HepG2 (cell line): ENCODE data around the gene DMPK. TPM values are rescaled to one million over a fixed set of nuclear protein-coding genes. Genes with fewer than 3 reads are reported as not detected.
A peak's percentile ranks its signal among the peaks of the same experiment; 100 is the strongest.

Experiments used
- ATAC-seq: fragments of 200-7000 bp; cut with Tn5 transposase; 3 replicates; pipeline ENCODE4 v1.9.1; 2020; ENCODE audit warnings: mild to moderate bottlenecking, moderate library complexity
- BruUV-seq: library from RNA; stranded (reverse); fragments of 400-500 nt; replicated peaks from 2 replicates; lab custom pipeline; 2021; lab: Mats Ljungman, UMichigan
- CTCF ChIA-PET: fragments of 300-600 bp; formaldehyde crosslinking; extraction: SDS; loops from one replicate; lab custom pipeline; 2021; ENCODE audit warnings: low total read pairs, inconsistent platforms, low intra/inter-chr PET ratio; lab: Yijun Ruan, JAX
- POLR2A ChIA-PET: fragments of 350-600 bp; sonication (Branson Sonifier 250); formaldehyde crosslinking; loops from one replicate; lab custom pipeline; 2020; ENCODE audit warnings: antibody characterized with exemption, inconsistent platforms; lab: Yijun Ruan, JAX
- DNase-seq: peaks from one replicate; pipeline ENCODE4 v3.0.0-alpha.2; 2015; ENCODE audit warnings: low spot score
- FAIRE-seq: peaks from 3 replicates; lab custom pipeline; 2011; peaks lifted over from hg19 to GRCh38; lab: Jason Lieb, UNC
- H2AFZ ChIP-seq: one replicate; pipeline ENCODE4 v1.6.1; 2011; ENCODE audit warnings: low read length, inconsistent platforms
- H3K27ac ChIP-seq: fragments of 300-600 bp; 3 replicates; pipeline ENCODE4 v1.8.0; 2011; ENCODE audit warnings: mixed run types, mild to moderate bottlenecking, mixed read lengths, low read length, inconsistent platforms; ENCODE audit not compliant: insufficient read depth; ENCODE audit errors: extremely low read length
- H3K27me3 ChIP-seq, 2 experiments: fragments of 200-600 bp in 1 of 2; 2 replicates in 1 of 2; 3 replicates in 1 of 2; pipeline versions ENCODE4 v1.6.0 to v1.8.0; 2011; ENCODE audit warnings: low read length in 2 of 2, mild to moderate bottlenecking in 2 of 2, moderate library complexity in 2 of 2, inconsistent platforms in 1 of 2; ENCODE audit not compliant: insufficient read depth in 2 of 2, control insufficient read depth in 1 of 2
- H3K36me3 ChIP-seq, 2 experiments: fragments of 200-600 bp in 1 of 2; replicated peaks in 1 of 2; 2 replicates in 1 of 2; 3 replicates in 1 of 2; pipeline versions ENCODE4 v1.5.1 to v1.8.0; 2011; ENCODE audit warnings: low read length in 2 of 2, inconsistent platforms in 1 of 2; ENCODE audit not compliant: insufficient read depth in 2 of 2, control insufficient read depth in 1 of 2
- H3K4me1 ChIP-seq: 2 replicates; pipeline ENCODE4 v1.5.1; 2012; ENCODE audit warnings: low read length, inconsistent platforms; ENCODE audit not compliant: insufficient read depth
- H3K4me2 ChIP-seq: 2 replicates; pipeline ENCODE4 v1.6.0; 2011; ENCODE audit warnings: low read depth, low read length, inconsistent platforms
- H3K4me3 ChIP-seq, 3 experiments: fragments of 200-600 bp in 1 of 3; sonication (generic), shearing (Covaris generic) in 1 of 3; replicated peaks in 1 of 3; 2 replicates each; pipeline ENCODE4 v1.5.1; 2011 to 2016; ENCODE audit warnings: low read length in 3 of 3, inconsistent platforms in 2 of 3, low read depth in 2 of 3, mild to moderate bottlenecking in 2 of 3, control low read depth in 1 of 3, mixed read lengths in 1 of 3; ENCODE audit not compliant: insufficient read depth in 1 of 3
- H3K79me2 ChIP-seq: one replicate; pipeline ENCODE4 v1.6.1; 2011; ENCODE audit warnings: low read length, inconsistent platforms; ENCODE audit not compliant: insufficient read depth
- H3K9ac ChIP-seq: 2 replicates; pipeline ENCODE4 v1.6.0; 2011; ENCODE audit warnings: mild to moderate bottlenecking, low read depth, low read length, inconsistent platforms; ENCODE audit not compliant: insufficient read depth
- H3K9me3 ChIP-seq: 2 replicates; pipeline ENCODE4 v1.5.1; 2012; ENCODE audit warnings: mild to moderate bottlenecking, low read length
- H4K20me1 ChIP-seq: 2 replicates; pipeline ENCODE4 v1.6.0; 2011; ENCODE audit warnings: inconsistent platforms, mild to moderate bottlenecking, low read length, moderate library complexity; ENCODE audit not compliant: insufficient read depth
- AGO2 ChIP-seq: fragments of 200-400 bp; formaldehyde crosslinking; optimal IDR thresholded peaks from 2 replicates; pipeline ENCODE3; 2017; ENCODE audit warnings: mild to moderate bottlenecking, low read depth, low read length, moderate library complexity
- ATF7 ChIP-seq, 2 experiments: fragments of 450-650 bp in 1 of 2; sonication (generic) in 1 of 2; formaldehyde crosslinking in 1 of 2; IDR thresholded peaks; 2 replicates each; pipeline versions ENCODE4 v1.4.0 to v1.6.1; 2016 to 2020; ENCODE audit warnings: antibody characterized with exemption in 1 of 2, mild to moderate bottlenecking in 1 of 2, missing genetic modification reagents in 1 of 2
- ZFP36L2 ChIP-seq: sonication (generic); formaldehyde crosslinking; IDR thresholded peaks from 2 replicates; pipeline ENCODE4 v1.4.0; 2020; ENCODE audit warnings: missing genetic modification reagents
- ZNF251 ChIP-seq: sonication (generic); formaldehyde crosslinking; IDR thresholded peaks from 2 replicates; pipeline ENCODE4 v1.9.0; 2021; ENCODE audit warnings: mild to moderate bottlenecking, missing genetic modification reagents
- WGBS: methylation state at CpG from one replicate; pipeline ENCODE4 v1.1.6; 2017; ENCODE audit warnings: low lambda C conversion rate; 5-methylcytosine and 5-hydroxymethylcytosine counted together
- in situ Hi-C: cut with HindIII; loops from 2 replicates; pipeline ENCODE4 v1.10.0; 2017; ENCODE audit warnings: low pct_unique_long_range_greater_than_20kb; ENCODE audit not compliant: extremely low pct_ligation_motif_present
- intact Hi-C: fragments of 100-400 bp; cut with micrococcal nuclease; formaldehyde crosslinking; loops from one replicate; pipeline ENCODE4 v1.10.0; 2022; ENCODE audit not compliant: unreplicated experiment
- polyA plus RNA-seq, 8 experiments: library from polyadenylated mRNA; depleted of rRNA in 3 of 8; stranded (reverse) in 7 of 8; unstranded in 1 of 8; fragments of >200 nt; fragmentation: Illumina TruSeq in 4 of 8; extraction: Trizol in 4 of 8; gene quantifications; 2 replicates each; pipeline versions ENCODE4 v1.2.1 to v1.2.3, GENCODE V29; 2011 to 2016; ENCODE audit warnings: low read depth in 4 of 8, missing spikeins in 1 of 8, mixed read lengths in 1 of 8; ENCODE audit not compliant: insufficient read depth in 1 of 8
- total RNA-seq, 5 experiments: library from RNA; depleted of rRNA; stranded (reverse); fragments of >200 nt; fragmentation: Illumina TruSeq; extraction: Trizol; gene quantifications; 2 replicates each; pipeline ENCODE4 v1.2.3, GENCODE V29; 2016; ENCODE audit warnings: low read depth in 1 of 5

DMPK gene
- total and polyA plus RNA-seq, 2 of the 13 experiments (the other 11 are each of a cell fraction or from before 2014, with no cell fraction given), result 5.3 to 8.8 TPM

DNA sequence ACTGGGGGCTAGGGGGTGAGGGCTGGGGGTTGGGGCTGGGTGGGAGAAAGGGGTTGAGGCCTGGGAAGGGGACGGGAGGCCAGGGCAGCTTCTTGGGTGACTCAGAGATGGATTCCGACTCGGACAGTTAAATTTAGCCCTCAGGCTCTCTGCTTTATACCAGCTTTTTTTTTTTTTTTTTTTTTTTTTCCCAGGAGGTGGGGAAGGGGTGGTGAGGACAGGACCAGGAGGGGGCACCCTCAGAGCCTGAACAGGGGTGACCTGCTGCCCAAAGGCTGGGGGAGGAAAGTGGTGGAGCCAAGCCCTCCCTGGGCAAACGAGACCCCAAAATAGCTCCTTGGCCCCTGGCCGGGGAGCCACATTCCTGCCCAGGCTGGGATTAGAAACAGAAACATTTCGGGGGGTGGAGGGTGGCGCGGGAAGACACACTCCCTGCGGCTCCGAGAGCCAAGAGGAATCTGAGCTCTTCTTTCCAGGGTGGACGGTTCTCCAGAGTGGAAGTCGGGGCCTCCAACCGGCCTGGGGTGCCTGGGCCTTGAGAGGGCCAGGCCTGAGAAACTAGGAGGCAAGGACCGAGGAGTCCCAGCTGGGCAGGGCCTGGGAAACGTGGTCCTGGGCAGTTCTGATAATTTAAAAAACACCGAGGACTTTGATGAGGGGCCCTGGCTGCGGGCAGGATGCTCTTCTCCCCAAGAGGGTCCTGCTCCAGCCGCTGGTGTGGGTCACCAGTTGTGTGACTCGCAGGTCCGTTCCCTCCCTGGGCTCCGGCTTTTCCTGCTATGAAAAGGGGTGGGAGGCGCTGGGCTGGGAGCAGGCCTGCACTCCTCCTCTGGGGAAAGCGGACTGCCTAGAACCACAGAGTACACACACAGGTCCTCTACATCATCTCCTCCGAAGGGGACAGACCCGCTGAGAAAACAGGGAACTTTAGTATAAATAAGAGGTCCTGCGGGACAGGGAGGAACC lies 813 bp upstream of the DMPK start:
- H3K4me3 ChIP-seq, result no peak overlapping the region
- peaks cover 4% of the 10 kb centered on the region; the same call in 1 of the 2 replicates for H4K20me1 ChIP-seq
- no peaks in the 10 kb centered on the region; a peak in 1 of 5 replicates for H3K27me3 ChIP-seq
- ChIA-PET CTCF (no interaction called here), POLR2A (interaction anchor here (0.5 to 4.7 kb wide), 4 partner anchors 11 to 103 kb away, joined by 3 to 53 read pairs (median 4); partner anchors contain the start of genes IRF2BP1 and SIX5)
- DNase-seq (no peak), ATAC-seq (no peak), FAIRE-seq (no peak)
- no peak overlapping the region for H3K4me2 ChIP-seq
- H2AFZ ChIP-seq, result no peak overlapping the region
- no peaks in the 10 kb centered on the region for H3K79me2 ChIP-seq
- H3K9ac ChIP-seq, result no peak overlapping the region
- no peak overlapping the region for H3K27ac ChIP-seq
- H3K36me3 ChIP-seq, result peaks cover 2 to 11% of the 10 kb centered on the region in 2 experiments; a peak in 2 of 5 replicates
- WGBS, result 89% methylated on average over 23 of the region's 26 CpGs
- BruUV-seq, result no TSS peak
- intact Hi-C loops (no loop called here), in situ Hi-C loops (no loop called here)
- TF ChIP-seq ATF7 (IDR thresholded peaks at IDR 0.05), result no peak
- TF ChIP-seq ATF7 (CRISPR knock-in tag; IDR thresholded peaks at IDR 0.05), result no peak
- peak; percentile 57 for TF ChIP-seq AGO2
- no peaks in the 10 kb centered on the region for H3K9me3 ChIP-seq
- peaks cover 35% of the 10 kb centered on the region for H3K4me1 ChIP-seq

GRCh38 chr19:45781214-45782161 lies 802 bp downstream of the DMPK start:
- H4K20me1 ChIP-seq, result peaks cover 4% of the 10 kb centered on the region; the same call in 1 of the 2 replicates
- CTCF ChIA-PET, result no interaction called here
- no TSS peak for BruUV-seq
- ATAC-seq (peak; percentile 52), FAIRE-seq (no peak), DNase-seq (no peak)
- H3K4me2 ChIP-seq, result peak overlapping the region; percentile 66
- no peaks in the 10 kb centered on the region; a peak in 1 of 5 replicates for H3K27me3 ChIP-seq
- H3K36me3 ChIP-seq, result peaks cover 3 to 4% of the 10 kb centered on the region in 2 experiments; a peak in 2 of 5 replicates
- in situ Hi-C loops (no loop called here), intact Hi-C loops (no loop called here)
- no peaks in the 10 kb centered on the region for H3K9me3 ChIP-seq
- H3K9ac ChIP-seq, result no peak overlapping the region
- peak overlapping the region in 2 of 3 experiments; percentile 11 to 61; a peak in 2 of 6 replicates for H3K4me3 ChIP-seq
- WGBS, result 24% methylated on average over 10 of the region's 17 CpGs
- H3K79me2 ChIP-seq, result no peaks in the 10 kb centered on the region
- H2AFZ ChIP-seq, result no peak overlapping the region
- POLR2A ChIA-PET, result interaction anchor here (0.9 to 4.7 kb wide), 4 partner anchors 9 to 104 kb away, joined by 3 to 53 read pairs (median 4); partner anchors contain the start of genes IRF2BP1 and SIX5
- peaks cover 35% of the 10 kb centered on the region for H3K4me1 ChIP-seq
- H3K27ac ChIP-seq, result no peak overlapping the region
- TF ChIP-seq ZFP36L2 (CRISPR knock-in tag) (no peak), ZNF251 (no peak)
